Activated T-cell treated with anti-CD3 and anti-CD28 coated beads for 1 hour (primary cell): Measurements from ENCODE around the gene WSCD1.

Source experiments
- DNase-seq: peaks from one replicate; pipeline ENCODE4 v3.0.0-alpha.2; 2020; ENCODE audit warnings: low read depth

WSCD1 gene

DNA sequence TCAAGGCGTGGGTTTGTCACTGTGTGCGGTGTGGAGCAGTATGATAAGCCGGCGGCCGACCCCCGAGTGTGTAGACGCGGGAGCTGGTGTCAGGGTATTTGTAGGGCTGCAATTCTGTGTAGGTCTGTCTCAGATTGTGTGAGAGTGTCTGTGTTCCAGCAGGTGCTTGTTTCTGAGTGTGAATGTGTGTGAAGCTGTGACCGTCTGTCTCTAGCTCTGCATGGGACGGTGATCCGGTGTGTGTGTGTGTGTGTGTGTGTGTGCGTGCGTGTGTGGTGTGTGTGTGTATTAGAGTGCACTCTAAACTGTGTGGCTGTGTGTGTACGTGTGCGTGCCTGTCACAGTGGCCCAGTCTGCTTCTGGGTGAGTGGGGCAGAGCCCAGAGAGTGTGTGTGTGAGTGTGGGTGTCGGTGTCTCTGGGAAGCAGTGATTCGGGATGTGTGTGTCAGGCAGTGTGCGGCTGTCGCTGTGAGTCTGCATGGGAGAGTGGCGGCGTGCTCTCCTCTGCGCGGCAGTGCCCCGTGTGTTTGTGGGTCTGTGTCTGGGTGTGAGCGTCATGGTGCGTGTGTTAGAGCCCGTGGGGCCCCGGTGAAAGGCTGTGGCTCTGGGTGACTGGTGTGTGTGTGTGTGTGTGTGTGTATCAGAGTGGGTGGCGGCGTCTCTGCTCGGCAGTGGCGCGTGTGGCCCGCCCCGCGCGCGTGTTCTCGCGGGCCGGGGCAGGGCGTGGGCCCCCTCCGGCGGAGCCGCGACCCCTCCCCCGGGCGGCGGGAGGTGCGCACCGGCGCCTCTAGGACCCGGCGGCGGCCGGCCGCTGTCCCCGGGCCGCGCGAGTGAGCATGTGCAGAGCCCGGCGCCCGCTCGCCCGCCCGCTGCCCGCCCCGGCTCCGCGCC, at the start of gene WSCD1:
WSCD1 (plus strand) TSS at position 841 of the 891 bp plus-strand sequence. CDS start 10,280 bp downstream, outside the sequence.
- no peak for DNase-seq

DNA sequence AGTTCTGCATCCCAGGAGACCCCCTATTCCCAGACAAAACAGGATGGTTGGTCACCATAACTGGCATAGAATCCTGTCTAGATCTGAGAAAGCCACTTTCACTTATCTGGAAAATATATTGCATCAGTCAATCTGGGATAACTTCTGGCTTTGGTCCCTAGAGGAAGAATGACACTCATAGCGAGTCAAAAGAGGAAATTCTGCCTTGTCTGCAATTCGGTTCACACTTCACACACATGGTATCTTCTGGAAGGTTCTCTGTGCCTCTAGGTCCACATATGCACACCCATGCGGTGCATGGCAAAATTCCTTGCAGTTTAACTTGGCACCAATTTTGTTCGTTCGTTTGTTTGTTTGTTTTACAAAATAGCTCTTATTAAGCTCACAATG, 49.2 kb upstream of the WSCD1 start:
- no peak for DNase-seq

DNA sequence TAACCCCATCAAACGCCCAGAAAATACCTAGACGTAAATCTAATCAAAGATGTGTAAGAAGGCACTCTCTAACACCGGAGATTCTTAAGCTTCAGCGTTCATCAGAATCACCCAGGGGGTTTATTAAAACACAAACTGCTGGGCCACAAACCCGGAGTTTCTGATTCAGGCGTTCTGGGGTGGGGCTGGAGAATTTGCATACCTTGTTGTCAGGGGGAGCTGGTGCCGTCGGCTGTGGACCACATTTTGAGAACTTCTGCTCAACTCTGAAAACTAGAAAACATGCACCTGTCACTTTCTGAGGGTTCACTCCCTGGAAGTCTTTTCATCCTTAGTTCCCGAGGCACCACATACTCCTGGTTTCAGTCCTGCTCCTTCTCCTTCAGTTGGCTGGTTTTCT, 48.6 kb upstream of the WSCD1 start:
- no peak for DNase-seq

DNA sequence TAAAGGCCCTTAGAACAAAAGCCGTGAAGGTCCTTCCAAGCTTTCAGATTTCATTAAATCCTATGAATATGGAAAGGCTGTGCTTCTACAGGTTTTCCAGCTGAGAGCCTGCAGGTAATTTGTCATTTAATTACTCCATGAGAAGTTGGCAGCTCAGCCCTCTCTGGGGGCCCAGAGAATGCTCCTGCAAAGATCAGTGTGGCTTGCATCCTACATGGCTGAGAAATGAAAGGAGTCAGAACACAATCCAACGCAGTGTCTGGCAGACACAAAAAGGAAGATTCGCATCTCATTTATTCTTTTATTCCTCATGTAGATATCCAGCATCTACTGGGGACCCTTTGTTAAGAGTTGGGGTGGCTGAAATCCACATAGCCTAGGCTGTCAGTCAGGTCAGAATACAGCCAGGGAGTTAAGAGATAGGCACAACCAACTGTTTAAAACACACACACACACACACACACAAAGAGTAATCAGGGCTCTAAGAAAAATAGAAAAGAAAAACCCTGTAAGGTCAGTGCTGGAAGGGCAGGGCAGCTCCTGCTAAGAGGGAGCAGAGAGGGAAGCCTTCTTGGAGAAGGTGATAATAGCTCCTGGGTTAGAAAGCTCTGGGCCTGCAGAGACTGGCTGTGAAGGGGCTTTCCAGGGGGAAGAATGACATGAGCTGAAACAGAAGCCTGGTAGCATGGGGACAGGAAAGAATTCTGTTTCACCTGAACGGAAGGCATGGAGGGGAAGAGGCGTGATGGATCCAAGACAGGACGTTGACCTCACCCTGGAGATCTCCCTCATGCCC, 46.9 kb upstream of the WSCD1 start:
- no peak for DNase-seq

DNA sequence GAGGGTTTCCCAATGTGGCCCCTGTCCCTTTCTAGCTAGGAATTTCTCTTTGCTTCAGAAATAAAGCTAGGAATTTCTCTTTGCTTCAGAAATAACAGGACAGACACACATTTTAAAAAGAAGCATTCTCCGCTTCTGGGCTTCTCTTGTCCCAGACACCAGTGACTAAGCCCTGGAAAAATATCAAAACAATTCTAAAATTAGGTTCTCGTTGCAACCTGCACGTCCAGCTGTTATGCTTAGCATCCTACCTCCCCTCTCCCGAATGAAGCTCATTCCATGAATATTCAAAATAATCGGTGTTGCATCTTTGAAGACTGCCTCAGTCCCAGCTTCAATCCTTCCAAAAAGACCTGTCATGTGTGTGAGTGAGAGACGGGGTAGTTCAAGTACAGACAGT, 45.6 kb upstream of the WSCD1 start:
- DNase-seq, result no peak

DNA sequence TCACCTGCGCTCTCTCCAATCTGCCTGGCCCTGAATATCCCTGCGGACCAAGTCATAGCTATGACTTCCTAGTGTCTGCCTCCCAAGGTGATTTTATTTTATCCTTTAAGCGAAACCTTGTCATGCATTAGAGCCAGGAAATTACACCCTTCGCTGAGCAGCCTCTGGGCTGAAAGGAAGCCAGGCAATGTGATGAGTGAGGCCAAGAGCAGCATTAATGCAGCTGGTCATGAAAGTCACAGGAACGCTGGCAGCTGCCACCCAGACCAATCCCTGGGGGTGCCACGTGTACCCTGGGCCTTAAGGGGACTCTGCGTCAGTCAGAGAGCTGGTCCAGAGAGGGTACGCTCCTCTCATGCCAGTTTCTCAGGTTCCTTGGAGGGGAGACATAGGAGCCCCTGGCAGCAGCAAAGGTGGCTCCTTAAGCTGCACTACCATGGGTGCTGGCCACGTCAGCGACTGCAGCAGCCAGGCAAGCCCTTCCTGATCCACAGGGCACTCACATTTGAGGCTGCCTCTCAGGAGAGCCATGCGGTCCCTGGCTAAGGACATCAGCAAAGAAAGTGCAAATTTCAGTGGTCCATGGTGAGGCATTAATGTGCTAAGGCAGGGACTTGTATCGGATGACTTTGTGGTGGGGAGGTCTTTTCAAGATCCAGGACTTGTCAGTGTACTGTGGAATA, 42.7 kb upstream of the WSCD1 start:
- DNase-seq, result no peak

DNA sequence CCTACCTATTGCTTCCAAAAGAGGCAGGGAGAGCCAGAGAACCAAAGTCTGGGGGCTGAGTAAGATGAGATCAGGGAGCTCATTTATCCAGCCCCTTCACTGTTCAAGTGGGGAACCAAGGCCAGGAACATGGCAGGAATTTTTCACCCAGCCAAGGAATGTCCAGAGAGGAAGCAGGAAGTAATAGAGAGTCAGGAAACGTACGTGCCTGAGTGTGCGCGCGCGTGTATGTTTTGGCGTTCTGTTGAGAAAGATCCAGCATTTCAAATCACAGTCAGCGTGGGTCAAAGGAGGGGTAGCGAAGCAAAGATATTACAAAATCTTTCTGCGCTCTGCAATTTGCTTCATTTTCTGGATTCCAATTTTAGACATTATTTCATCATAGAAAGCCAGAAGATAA, 41.9 kb upstream of the WSCD1 start:
- no peak for DNase-seq

DNA sequence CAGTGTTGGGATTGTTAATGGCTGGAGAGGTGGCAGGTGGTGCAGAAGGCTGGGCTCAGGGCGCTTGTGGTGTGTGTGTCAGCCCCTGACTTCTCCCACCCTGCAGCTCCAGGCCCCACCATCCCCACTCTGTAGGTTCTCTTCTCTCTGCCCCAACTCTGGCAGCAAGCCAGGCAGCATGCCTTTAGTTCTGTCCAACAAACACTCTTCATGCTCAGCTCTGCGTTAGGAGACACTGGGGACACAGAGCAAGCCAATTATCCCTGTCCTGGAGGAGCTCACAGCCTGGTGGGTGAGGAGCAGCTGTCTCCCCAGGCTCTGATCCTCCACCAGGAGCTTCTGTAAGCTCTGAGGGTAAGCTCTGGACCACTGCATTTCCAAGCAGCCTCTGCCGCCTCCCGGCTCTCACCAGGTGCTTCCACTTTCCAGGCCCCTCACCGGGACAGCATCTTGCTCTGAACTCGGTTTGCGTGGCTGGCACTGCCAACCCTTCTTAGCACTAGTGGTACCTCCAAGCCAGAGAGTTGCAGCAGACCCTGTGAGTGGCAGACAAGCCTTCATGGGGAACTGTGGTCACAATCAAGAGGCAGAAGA, 34.3 kb upstream of the WSCD1 start:
- no peak for DNase-seq

DNA sequence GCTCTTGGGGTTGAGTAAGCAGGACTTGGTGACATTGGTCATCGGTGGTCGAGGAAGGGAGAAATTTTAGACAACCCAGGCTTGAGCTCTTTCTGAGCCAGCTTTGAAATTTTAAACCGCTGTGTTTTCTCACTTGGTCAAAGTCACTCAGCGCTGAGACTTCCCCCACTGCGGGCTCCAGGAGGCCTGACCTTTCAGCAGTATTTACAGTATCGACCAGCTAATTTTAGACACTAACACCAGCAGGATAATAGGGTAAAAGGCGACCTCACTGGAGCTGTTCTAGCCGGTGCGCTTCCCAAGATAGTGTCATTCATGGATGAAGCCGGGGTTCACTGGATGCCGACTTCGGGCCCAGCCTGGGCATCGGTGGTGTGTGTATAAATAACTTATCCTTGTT, 29.7 kb upstream of the WSCD1 start:
- DNase-seq, result no peak

DNA sequence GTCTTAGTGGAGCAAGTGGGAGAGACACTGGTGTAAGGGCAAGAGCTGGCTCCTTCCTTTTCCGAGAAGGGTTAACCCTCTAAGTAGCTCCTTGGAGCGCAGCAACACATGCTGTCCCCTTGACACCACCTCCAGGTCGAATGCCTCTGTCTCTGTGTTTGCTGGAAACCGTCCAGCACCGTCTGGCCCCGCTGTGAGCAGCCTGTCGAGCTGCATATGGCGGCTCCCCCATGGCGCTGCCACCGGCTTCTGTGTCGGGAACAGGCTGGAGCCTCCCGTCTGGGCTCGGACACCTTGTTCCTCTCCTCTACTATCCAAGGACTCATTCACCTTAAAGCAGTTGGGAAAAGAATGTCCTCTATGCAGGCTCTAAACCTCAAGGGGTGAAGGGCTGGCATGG, 28.9 kb upstream of the WSCD1 start:
- DNase-seq, result no peak

DNA sequence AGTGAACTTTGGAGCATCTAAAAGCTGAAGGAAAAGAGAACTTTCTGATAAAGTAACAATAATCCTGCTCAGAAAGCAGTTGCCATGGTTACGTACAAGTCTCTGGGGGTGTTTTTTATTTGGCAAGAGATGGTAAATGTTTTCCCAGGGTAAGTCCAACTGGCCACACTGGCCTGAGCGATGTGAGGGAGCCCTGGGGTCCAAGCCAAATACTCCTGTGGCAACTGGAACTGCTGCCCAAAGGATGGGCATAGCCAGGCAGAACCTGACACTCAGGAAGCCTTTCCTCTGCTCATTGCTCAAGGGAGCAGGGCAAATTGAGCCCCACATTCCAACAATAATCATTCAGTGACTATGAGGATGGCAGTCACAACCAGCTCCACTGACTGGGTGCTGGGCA, 26.8 kb upstream of the WSCD1 start:
- no peak for DNase-seq

DNA sequence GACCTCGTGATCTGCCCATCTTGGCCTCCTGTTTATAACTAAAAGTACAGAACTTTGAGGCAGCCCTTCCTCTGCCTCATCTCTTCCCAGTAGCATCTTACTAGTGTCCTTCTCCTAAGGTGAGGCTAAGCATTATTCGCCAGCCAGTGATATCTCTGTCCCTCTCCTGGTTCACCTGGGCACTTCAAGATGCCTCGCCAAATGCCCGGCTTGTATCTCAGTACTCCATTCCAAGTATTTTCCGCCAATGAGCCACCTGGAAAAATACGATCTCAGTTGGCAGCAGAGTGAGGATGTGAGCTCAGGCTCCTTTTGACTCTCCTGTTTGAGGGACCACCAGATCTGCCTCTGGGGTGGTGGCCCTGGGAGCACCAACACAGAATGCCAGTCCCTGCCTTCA, 25.9 kb upstream of the WSCD1 start:
- DNase-seq, result no peak

DNA sequence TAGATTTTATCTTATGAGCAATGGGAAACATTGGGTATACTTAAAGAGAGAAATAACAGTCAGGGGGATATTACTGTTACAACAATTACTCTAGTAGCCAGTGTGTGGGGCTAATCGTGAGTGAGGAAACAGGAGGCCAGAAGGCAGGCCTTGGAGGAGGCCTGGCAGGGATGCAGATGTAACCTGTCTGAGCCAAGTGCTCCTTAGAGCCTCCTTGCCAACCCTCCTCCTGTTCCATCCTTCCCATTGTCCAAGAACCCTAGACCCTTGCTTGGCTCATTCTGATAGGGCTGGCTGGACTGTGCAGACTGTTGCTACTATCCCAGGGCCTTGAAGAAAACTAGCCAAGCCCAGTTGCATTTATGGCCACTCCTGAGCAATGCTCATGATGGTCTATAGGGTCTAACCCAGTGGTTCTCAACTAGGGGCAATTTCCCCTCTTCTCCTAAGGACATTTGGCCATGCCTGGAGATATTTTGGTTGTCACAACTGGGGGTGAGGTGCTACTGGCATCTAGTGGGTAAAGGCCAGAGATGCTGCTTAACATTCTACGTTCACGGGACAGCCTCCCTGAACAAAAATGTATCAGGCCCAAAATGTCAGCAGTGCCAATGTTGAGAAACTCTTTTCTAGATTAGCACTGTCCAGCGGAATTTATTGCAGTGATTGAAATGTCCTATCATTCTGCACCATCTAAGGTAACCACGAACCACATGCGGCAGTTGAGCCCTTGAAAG, 24.4 kb upstream of the WSCD1 start:
- no peak for DNase-seq

DNA sequence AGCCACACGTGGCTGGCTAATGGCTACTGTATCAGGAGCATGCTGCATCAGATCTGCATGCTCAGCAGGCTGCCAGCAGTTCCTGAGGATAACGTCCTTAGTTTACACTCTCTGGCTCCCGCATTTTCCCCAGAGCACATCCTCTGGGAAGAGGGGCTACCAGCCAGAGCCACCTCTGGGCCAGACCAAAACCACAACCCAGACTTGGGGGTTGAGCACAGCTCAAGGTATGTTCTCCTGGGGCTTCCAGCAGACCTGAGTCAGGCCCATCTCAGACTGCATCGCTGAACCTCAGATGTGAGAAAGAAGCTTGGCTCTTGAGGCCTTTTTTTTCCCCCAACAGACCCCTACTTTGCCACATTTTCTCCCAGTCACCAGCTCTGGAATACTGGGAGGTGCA, 23.7 kb upstream of the WSCD1 start:
- DNase-seq, result no peak

DNA sequence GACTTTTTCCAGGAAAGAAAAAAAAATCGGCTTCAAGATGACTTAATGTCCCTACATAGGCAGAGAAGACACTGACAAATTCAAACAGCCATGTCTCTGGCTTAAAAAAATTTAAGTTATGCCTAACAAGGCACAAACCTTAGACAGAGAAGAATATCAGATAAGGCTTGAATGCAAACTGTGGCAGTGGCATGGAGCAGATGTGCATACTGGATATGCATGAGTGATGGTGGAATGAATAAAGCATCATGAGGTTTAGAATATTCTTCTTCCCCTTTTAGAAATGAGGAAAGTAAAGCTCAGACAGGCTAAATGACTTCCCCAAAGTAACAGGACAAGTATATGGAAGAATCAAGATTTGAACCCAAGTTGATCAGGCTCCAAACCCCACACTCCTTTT, 23.2 kb upstream of the WSCD1 start:
- no peak for DNase-seq

DNA sequence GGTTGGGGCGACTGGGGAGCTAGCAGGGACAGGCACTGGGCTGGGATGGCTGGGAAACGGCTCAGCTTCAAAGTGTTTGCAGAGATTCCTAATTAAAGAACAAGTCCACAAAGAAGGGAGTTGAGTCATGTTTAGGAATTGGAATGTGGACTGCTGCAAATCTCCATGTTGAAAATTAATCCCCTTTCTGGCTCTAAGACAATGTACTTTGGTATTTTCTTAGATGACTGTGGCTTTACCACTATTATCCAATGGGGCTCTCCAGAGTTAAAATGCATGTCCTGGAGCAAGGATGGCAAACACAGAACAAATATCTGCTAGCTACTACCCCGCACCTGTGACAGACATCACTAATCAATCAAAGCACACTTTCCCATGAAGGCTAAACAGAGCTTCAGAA, 22.2 kb upstream of the WSCD1 start:
- DNase-seq, result no peak

DNA sequence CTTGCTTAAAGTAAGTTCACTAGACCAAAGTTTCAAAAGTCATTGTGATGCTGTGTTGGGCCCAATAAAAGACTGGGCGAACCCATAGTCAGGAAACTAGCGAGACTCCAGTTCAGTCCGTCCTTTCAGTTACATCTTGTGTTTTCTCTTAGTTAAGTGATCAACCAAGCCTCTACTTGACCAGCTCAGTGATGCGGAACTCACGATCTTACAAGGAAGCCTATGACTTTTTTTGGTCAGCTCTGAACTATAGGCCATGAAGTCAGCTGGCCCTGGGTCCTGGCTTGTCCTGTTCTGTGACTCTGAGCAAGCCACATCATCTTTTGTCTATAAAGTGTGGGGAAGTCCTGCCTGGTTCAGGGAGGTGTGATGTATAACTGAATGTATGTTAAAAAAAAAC, 21.7 kb upstream of the WSCD1 start:
- DNase-seq, result no peak

DNA sequence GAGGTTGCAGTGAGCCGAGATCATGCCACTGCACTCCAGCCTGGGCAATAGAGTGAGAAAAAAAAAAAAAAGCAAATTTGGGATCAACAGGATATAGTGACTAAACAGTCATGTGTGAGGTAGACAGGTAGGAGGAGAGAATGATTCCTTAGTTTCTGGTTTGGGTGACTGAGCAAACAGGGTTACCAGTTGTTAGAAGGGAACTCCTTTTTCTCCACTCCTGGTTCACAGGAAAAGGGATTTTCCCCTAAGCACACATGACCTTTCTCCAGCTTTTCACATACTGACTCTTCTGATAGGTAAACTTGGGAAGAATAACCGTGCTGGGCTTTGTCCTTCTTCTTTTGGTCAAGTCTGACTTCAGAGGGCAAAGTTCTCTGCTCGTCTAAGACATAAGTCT, 17.3 kb upstream of the WSCD1 start:
- no peak for DNase-seq

DNA sequence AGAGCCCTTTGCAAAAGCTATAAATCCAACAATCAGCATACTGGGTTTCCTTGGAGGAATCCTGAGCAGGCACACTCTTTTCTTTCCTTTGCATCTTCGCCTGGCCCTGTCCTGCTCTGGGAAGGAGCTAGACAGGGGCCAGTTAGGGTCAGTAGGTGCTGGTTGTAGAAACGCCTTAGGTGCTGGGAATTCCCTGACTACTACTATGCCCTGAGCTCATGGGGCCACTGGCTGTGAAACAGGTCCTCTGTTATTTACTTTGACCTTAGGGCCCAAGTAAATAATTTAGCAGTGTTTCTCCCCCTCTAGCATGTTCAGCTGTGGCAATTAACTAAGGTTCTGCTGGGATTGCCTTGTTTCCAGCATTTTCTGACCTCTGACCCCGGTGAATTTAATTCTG, 15.8 kb upstream of the WSCD1 start:
- DNase-seq, result no peak

DNA sequence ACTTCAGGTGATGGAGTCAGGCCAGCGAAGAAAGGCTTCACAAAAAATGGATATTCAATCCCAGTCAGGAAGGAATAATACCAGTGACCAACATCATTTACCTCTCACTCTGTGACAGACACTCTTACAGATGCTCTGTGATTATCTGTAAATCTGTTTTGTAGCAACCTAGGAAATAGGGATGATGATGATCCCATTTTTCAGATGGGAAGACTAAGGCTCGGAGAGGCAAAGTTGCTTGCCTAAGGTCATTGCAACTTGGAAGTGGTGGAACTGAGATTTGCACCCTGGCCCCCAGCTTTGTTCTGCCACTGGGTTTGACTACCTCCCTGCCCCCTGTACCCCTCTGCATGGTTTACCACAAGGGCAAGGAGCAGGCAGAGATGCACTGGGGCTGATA, 14.1 kb upstream of the WSCD1 start:
- DNase-seq, result no peak

DNA sequence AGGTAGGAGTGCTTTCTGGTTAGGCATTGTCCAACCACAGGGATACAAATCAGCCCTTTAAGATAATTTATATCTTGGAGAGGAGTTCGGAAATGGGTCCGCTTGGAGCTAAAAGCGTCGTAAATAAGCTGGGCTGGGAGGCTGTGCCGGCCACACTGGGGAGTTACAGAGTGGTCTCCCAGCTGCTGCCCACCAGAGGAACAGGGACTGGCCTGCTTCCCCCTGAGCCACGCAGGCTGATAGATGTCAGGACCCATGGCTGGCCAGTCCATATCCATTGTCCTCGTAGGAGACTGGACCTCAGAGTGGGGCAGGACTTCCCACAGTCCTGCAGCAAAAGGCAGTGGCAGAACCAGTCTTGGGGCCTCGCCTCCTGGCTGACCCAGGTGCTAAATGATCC, 12.6 kb upstream of the WSCD1 start:
- no peak for DNase-seq

DNA sequence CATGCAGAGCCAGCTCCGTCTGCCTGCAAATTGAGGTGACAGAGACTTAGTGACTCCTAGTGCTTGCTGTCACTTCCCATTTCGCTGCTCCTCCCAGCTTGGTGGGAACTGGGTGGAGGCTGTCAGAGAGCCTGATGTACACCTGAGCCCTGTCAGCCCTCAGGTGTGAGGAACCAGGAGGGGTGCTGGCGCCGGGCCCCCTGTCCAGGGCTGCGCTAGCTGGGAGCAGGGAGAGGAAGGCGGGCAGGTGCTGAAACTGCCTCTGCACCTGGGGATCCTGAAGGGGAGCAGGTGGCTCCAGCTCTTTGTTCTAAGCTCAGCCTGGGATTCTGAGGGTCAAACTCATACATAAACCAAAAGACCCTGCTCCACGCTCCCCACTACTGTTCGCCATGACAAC, 10.8 kb upstream of the WSCD1 start:
- DNase-seq, result no peak
